Activated CD8-positive, alpha-beta memory T cell treated with anti-CD3 and anti-CD28 coated beads, Interleukin-2, amount 50 U/mL, for 1 hour (primary cell): Measurements from ENCODE around the gene PPM1D.
"Not testable (repeated sequence)": the region's sequence is repeated elsewhere in the genome, so short reads cannot be mapped to it uniquely, and the experiment has no call there.

Source experiments
- DNase-seq: peaks from one replicate; pipeline ENCODE4 v3.0.0-alpha.2; 2020; ENCODE audit errors: extremely low read depth

The PPM1D gene

DNA sequence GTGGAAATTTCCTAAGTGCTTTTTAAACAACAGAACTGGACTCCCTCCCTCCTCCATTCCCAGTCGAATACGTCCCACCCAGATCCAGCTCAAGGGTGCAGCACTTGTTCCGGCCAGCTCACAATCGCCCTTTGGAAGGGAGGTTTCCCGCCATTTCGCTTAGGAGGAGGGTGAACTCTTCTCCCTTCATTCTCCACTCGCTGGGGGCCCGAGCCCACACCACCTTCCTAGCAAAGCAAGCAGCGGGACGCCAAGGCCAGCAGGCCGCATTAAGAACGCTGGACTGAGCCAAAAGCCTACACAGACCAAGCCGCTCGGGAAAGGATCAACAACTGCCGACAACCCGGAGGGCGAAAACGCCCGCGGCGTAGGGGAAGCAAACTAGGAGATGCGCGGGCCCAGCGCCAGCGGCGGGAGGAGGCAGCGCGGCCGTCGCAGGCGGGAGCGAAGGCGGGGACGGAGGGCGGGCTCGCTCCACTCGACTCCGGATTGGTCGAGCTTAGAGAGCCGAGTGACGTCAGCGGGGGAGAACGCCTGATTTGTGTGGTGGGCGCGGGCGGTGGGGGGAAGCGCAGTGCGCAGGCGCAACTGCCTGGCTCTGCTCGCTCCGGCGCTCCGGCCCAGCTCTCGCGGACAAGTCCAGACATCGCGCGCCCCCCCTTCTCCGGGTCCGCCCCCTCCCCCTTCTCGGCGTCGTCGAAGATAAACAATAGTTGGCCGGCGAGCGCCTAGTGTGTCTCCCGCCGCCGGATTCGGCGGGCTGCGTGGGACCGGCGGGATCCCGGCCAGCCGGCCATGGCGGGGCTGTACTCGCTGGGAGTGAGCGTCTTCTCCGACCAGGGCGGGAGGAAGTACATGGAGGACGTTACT lies at the start of gene PPM1D:
TSS of gene PPM1D (plus strand) at position 574 of the 870 bp plus-strand sequence. CDS start at position 796, 222 bp downstream.
- peak; percentile 97 for DNase-seq

- DNase-seq, result not testable (repeated sequence)
These were observed 47.7 kb upstream of the PPM1D start for GRCh38 chr17:60552255-60552654.

DNA sequence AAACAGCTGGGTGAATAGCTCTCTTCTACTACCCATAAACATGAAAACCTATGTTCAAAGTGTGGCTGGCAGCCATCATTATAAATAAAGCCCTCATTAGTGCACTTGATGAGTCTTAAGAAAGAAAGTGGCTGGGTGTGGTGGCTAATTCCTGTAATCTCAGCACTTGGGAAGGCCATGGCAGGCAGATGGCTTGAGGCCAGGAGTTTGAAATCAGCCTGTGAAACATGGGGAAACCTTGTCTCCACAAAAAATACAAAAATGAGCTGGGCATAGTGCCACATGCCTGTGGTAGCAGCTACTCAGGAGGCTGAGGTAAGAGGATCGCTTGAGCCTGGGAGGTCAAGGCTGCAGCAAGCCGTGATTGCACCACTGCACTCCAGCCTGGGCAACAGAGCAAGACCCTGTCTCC lies 45.6 kb upstream of the PPM1D start:
- no peak for DNase-seq

DNA sequence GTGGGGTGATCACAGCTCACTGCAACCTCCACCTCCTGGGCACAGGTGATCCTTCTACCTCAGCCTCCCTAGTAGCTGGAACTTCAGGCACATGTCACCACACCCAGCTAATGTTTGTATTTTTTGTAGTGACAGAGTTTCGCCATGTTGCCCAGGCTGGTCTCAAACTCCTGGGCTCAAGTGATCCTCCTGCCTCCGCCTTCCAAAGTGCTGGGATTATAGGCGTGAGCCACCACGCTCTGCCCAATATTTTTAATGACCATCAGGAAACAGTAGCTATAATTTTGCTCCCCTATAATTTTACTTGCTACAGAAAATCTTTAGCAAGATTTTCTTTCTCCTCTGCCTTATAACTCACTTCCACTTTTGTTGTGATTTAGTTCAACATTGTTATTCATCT lies 44.2 kb upstream of the PPM1D start:
- DNase-seq, result no peak

- DNase-seq, result no peak
These were observed 42.2 kb upstream of the PPM1D start for GRCh38 chr17:60557805-60558204.

GRCh38 chr17:60559659-60559994 lies 40.4 kb upstream of the PPM1D start:
- DNase-seq, result no peak

- no peak for DNase-seq
These were observed 39.8 kb upstream of the PPM1D start for GRCh38 chr17:60559995-60560859.

DNA sequence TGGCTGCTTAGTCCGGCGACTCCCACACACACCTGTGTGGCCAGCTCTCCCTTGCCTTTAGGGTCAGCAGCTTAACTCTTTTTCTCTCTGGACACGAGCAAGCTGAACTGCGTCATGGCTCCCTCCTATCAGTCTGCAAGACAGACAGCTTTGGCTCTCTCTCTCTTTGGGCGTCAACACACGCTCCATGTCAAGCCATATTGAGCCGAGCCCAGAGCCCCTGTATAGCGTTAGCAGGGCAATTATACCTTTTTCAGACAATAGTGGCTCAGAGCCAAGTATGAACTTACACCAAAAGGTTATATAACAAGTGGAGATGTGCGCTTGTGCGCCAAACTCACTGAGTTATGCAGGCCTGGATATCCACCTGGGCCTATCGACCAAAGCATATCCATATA lies 39.1 kb upstream of the PPM1D start:
- no peak for DNase-seq

- no peak for DNase-seq
These were observed 37.6 kb upstream of the PPM1D start for GRCh38 chr17:60562421-60562820.

DNA sequence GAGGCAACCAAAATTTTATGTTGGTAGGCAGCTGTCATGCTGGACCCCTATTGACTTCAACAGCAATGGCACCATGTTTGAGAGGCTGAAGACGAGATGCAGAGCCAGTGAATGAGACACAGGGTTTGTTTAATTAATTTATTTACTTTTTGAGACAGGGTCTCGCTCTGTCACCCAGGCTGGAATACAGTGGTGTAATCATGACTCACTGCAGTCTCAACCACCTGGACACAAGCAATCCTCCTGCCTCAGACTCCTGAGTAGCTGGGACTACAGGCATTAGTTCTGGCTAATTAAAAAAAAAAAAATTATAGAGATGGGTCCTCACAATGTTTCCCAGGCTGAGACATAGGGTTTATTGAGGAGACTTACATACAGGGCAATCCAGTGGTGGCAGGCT lies 36.2 kb upstream of the PPM1D start:
- DNase-seq, result no peak

DNA sequence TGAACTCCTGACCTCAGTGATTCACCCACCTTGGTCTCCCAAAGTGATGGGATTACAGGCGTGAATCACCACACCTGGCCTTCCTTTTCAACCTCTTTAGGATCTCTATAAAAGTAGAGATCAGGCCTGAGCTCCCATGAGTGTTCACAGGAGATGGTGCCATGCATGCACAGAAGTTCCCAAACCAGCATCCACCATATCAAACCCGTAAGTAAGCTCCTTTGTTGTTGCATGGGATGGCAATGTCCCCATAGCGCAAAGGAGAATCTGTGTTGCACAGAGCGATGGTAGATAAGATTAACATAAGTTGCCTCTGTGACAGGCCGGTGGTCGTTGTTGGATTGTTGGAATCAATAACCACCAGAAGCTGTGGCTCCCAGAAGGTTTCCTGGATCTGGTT lies 34.8 kb upstream of the PPM1D start:
- DNase-seq, result no peak

GRCh38 chr17:60573236-60574051 lies 26.5 kb upstream of the PPM1D start:
- no peak for DNase-seq

DNA sequence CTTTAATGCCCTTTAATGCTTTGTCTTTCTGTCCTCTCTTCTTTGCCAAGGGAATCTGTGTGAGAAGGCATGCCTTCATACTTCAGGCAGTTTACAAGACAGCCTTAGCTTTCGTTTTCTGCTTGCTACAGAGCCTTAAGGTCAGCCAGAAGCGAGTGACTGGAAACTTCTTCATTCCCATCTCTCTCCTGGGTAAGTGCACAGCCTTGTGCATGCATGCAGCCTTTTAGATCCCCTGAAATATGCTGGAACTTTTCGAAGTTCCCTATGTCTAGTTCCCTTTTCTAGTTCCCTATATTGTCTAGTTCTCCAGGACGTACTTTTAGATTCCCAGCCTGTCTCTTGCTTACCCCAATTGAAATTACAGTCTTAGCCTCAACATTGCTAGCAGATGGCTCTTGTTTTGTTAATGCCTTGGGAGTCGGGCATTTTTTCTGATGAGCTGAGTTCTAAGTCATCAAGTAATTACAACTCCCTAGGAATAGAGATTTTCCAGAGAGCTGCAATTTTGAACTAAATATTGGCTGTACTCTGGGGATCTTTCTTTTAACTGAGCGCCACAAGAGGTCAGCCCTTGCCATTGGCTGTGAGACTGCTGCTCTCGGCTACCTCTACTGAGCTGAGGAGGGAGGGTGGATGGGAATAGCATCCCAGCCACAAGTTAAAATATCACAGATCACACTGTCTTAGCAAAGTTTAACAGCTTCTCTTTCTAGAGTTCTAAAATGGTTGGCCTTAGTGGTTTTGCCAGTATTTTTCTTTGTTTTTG lies 22.7 kb upstream of the PPM1D start:
- DNase-seq, result no peak

GRCh38 chr17:60579090-60579489 lies 20.9 kb upstream of the PPM1D start:
- DNase-seq, result no peak

- DNase-seq, result no peak
These were observed 20.4 kb upstream of the PPM1D start for GRCh38 chr17:60579551-60579950.

- DNase-seq, result no peak
These were observed 17.0 kb upstream of the PPM1D start for GRCh38 chr17:60583008-60583407.

DNA sequence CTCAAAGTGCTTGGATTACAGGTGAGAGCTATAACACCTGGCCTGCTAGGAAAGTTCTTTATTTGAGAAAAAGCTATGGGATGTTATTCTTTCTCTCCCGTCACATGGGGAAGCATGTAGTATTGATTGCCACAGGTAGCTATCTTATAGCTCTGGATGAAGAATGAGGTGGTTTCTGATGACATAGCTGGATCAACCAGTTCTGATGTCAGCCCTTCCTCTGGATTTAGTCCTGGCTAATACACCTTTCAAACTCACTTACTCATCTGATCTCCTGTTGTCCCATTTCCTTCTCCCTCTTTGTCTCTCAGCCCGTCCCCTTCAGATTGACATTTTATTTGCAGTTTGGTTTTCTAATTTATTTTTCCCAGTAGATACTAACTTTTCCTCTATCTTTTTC lies 14.1 kb upstream of the PPM1D start:
- DNase-seq, result no peak

- no peak for DNase-seq
These were observed 13.6 kb upstream of the PPM1D start for GRCh38 chr17:60586288-60586974.

GRCh38 chr17:60590070-60590469 lies 9.9 kb upstream of the PPM1D start:
- DNase-seq, result no peak

DNA sequence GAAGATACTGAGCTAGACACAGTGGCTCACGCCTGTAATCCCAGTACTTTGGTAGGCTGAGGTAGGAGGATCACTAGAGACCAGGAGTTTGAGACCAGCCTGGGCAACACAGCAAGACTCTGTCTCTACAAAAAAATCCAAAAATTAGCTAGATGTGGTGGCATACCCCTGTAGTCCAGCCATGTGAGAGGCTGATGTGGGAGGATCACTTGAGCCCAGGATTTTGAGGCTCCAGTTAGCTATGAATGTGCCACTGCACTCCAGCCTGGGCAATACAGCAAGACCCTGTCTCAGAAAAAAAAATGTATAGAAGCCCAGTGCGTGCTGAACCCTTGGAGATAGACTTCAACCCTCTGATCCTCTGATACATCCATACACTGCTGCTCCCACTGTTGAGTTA lies 7.2 kb upstream of the PPM1D start:
- no peak for DNase-seq
